GM03348 (cell line): ENCODE data around the gene CAMKMT.

Experiments
- DNase-seq: peaks from one replicate; pipeline ENCODE4 v3.0.0; 2012; ENCODE audit warnings: low spot score

The CAMKMT gene

GRCh38 chr2:44444881-44445280 lies 83.1 kb downstream of the CAMKMT start:
- no peak for DNase-seq

DNA sequence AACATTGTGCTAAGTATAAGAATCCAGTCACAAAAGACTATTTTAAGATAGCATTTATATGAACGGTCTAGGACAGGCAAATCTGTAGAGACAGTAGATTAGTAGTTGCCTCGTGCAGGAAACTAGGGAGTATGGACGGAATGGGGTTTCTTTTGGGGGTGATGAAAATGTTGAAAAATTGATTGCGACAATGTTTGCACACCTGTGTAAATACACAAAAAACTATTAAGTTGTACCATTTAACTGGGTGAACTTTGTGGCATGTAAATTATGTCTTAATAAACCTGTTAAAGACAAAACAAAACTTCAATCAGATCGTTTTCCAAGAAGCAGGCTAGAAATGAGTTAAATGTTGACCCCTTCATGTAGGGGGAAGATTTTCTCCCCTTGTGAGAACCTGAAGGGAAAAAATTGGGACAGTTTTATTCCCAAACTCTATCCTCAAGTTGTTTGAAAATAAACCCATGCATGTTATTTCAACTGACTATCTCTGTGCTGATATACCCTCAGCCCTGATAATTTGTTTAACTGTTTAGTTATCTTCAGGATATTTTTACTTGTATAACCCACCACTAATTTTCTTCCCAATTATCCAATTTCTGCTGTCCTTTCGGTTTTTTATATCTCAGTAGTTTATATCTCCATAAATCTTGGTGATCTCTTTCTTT lies 87.2 kb downstream of the CAMKMT start:
- no peak for DNase-seq

- no peak for DNase-seq
These were observed 88.3 kb downstream of the CAMKMT start for GRCh38 chr2:44450082-44450481.

GRCh38 chr2:44450806-44451205 lies 89.1 kb downstream of the CAMKMT start:
- peak; percentile 6 for DNase-seq

- DNase-seq = no peak
These were observed 90.4 kb downstream of the CAMKMT start for GRCh38 chr2:44452069-44452583.

GRCh38 chr2:44453259-44453658 lies 91.5 kb downstream of the CAMKMT start:
- no peak for DNase-seq

- DNase-seq = no peak
These were observed 94.1 kb downstream of the CAMKMT start for GRCh38 chr2:44455877-44456276.

GRCh38 chr2:44456946-44457345 lies 95.2 kb downstream of the CAMKMT start:
- DNase-seq = peak; percentile 14

DNA sequence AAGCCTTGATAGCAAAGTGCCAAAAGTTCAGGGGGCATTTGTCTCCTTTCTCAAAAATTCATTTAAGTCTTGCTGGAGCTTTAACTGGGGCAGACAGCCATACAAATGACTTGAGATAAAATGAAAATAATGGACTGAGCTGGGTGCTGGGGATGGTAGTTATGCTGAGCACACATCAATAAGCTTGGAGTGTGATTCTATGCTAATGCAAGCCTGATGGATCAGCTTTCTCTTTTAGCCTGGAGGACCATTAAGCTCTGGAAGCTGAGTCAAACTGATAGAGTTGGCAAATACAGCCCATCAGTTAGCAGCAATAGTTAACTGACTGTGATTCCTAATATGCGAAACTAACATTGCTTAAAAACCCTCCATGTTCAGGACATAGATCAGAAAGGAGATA lies 98.0 kb downstream of the CAMKMT start:
- no peak for DNase-seq

- DNase-seq = no peak
These were observed 101.4 kb downstream of the CAMKMT start for GRCh38 chr2:44462934-44463849.

DNA sequence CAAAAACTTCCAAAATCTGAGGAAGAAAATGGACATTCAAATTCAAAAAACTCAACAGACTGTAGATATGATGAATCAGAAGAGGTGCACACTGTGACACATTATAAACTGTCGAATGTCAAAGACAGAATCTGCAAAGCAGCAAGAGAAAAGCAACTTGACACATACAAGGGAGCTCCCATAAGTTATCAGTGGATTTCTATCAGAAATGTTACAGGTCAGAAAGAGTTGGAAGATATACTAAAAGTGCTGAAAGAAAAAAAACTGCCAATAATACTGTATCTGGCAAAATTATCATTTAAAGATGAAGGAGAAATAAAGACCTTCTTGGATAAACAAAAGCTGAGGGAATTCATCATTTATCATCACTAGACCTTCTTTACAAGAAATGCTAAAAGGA lies 102.7 kb downstream of the CAMKMT start:
- no peak for DNase-seq

DNA sequence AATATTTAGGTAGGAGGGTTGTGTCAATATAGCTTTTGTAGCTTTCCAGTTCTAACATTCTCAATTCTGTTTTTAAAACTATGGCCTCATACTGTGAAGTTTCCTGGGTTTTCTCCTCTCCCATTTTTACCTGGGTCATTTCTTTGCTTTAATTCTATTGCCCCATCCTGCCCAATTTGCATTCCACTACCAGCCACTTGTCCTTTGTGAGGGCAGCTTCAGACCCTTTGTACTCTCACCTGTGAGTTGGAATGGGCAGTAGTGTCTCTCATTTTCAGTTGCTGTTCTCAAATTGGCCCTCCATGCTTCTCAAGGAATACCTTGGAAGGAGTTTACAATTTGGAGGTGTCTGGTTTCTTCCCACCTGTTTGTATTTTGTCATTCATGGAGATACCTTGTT lies 108.4 kb downstream of the CAMKMT start:
- no peak for DNase-seq

DNA sequence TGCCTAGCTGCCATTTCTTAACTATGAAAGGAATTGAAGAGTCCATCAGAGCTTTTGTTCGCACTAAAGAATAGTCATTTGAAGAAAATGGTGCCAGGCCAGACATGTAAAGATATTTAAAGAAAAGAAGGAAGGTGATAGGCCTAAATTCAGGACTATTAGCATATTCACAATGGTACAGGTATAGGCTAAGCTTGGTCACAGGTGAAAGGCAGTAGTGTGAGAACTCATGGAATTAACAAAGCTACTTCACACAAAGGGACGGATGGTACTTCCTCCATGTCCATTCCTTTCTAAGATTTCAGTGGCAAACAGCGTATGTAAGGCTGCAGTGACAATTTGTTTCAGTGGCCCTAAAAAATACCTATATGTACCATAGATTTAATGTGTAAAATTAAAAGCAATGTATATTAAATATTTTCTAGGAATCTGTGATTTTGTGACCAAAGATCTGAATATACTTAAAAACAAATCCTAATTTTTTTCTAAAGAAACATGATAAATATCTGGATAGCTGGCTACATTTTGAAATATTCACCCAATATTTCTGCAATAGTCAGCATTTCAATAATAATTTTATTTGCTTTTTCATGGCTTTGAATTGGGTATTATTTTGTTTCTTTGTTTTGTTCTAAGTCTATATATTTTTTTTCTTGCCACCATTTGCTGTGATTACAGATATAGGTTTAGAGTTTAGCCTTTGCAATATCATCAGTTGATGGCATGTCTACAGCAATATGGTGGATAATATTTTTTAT lies 116.1 kb downstream of the CAMKMT start:
- DNase-seq = no peak

DNA sequence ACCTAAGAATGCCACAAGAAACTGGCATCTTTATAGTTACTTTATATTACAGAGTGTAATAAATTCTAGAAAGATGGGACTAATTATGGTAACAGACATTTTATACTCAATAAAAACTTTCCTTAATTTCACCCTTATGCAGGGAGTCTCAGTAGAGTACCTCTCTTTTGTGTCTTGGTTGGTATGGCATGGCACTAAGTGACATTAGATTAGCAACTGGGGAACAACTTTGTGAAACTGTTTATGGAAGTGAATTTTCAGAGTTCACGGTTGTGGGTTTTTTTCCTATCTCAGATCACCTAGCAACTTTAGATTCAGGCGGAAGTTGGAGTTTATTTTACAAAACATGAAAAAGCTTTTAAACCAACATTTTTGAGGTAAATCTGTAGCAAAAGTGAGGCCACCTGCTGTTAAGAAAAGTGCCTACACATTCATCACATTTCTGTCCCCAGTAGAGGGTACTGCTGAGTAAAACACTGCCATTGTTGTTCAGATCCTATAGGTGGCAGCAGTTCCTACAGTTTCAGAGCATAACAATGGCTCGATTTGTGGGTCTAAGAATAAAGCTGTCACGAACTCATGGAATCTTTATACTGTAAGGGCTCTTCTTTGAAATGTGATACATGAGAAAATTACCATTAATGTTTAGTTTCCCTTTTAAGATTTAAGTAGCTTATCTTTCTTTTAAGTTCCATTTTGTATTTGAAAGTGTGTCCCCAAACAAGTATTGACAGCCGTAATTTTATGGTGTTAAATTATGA lies 117.6 kb downstream of the CAMKMT start:
- DNase-seq = peak; percentile 86

DNA sequence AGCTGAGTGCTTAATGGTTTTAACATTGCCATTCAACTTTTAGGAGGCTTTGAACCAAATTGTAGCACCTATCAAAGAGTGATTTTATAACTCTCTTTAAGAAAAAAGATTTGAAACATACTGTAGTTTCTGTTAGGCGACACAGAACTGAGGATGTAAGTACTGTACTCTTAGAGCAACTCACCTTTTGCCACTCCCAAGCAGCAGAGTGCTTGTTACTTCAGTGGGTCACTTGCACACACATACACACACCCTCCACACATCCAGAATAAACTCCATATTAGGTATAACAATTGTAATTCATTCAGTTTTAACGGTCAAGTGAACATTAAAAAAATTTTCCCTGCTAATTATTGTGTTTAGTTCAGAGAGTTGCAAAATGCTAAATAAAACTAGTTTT lies 118.3 kb downstream of the CAMKMT start:
- no peak for DNase-seq

DNA sequence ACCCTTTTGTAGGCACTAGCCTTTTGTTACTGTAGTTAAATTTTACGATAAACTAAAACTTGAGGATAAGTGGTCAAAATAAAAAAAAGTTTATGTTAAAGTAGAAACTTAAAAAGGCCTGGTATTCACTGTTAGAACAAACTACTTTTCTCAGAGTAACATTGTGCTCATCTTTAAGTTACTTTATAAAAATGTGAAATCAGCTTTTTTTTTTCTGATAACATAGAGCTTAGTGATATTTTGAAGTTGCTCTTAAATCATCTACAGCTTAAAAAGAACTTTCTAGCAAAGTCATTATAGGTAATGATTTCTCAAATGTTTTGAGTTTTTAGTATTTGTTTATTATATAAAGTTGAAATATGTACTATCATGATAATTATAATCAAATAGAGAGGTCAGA lies 125.3 kb downstream of the CAMKMT start:
- DNase-seq = no peak

DNA sequence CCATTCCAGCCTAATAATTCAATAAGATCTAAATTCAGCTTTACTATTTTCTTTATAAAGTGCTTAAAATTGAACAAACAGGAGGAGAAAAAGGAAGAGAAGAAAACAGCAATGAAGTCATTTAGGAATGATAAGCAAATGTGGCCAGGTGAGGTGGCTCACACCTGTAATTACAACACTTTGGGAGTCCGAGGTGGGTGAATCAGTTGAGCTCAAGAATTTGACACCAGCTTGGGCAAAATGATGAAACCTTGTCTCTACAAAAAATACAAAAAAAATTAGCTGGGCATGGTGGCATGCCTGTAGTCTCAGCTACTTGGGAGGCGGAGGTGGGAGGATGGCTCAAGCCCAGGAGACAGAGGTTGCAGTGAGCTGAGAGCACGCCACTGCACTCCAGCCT lies 129.0 kb downstream of the CAMKMT start:
- DNase-seq = no peak

GRCh38 chr2:44494006-44494405 lies 132.3 kb downstream of the CAMKMT start:
- DNase-seq = no peak

GRCh38 chr2:44495035-44495434 lies 133.3 kb downstream of the CAMKMT start:
- no peak for DNase-seq

DNA sequence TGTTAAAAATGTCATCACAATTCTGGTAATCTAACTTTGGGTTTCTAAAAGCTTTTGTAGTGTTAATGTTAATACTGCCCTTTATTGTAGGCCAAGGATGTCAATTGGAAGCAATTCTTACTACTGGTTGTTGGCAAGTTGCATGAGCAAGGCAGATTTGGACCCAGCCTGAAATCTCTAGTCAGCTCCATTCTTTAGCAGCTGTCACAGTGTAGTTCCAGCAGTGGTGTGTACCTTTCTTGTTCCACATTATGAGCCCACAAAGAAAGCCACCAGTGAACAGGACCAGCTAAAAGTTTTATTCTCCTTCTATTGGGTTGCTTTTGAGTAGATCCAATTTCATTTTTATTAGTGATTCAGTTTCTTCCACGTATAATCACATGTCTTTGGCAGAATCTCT lies 133.8 kb downstream of the CAMKMT start:
- no peak for DNase-seq

DNA sequence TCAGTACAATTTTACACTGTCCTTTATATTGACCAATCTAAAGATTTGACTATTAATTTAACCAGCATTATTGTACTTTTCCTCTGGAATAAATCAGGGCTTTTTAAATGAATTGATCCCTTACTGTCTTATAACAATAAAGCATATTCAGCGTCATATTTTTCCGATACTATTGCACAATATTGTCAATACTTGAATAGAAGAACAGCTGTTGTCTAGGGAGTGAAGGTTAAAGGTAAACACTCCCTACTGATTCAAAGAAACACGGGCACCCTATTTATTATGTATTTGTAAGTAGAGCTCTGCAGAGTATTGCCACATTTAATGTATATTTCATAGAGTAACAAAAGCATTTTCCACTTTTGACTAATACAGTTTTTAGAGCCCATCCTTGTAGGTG lies 134.4 kb downstream of the CAMKMT start:
- DNase-seq = no peak

DNA sequence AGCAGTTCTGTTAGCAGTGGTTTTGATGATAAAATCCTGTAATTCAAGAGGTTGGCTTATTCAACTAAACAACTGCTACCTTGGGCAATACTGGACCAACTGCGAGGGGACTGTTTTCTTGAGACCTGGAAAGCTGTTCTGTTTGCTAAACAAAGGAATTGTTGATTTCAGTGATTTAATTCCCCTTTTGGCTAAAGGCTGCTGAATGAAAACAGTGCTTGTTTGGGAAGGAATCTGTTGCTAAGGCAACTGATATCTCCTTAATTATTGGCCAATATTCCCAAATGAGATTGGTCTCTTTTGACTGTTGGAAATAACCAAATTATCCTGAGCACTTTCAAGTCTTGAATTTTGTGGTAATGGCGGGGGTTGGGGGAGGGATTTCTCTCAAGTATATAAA lies 136.8 kb downstream of the CAMKMT start:
- no peak for DNase-seq
